Fibroblast of lung (primary cell): ENCODE measurements around the gene C21orf58.

Experiments
- EZH2 ChIP-seq: IDR thresholded peaks from 2 replicates; pipeline ENCODE4 v1.5.1; 2012; ENCODE audit warnings: low read length, control low read depth, mild to moderate bottlenecking; ENCODE audit errors: missing control alignments
- TF ChIP-seq, protein P1 (sequence below), 2 donors: IDR thresholded peaks in 1 of 2; conservative IDR thresholded peaks in 1 of 2; 1 replicate in 1 of 2; 2 replicates in 1 of 2; pipeline ENCODE4 v1.5.1; 2011 to 2012; ENCODE audit warnings: low read length in 2 of 2, control low read depth in 1 of 2, inconsistent platforms in 1 of 2, low read depth in 1 of 2, mild to moderate bottlenecking in 1 of 2

DNA sequence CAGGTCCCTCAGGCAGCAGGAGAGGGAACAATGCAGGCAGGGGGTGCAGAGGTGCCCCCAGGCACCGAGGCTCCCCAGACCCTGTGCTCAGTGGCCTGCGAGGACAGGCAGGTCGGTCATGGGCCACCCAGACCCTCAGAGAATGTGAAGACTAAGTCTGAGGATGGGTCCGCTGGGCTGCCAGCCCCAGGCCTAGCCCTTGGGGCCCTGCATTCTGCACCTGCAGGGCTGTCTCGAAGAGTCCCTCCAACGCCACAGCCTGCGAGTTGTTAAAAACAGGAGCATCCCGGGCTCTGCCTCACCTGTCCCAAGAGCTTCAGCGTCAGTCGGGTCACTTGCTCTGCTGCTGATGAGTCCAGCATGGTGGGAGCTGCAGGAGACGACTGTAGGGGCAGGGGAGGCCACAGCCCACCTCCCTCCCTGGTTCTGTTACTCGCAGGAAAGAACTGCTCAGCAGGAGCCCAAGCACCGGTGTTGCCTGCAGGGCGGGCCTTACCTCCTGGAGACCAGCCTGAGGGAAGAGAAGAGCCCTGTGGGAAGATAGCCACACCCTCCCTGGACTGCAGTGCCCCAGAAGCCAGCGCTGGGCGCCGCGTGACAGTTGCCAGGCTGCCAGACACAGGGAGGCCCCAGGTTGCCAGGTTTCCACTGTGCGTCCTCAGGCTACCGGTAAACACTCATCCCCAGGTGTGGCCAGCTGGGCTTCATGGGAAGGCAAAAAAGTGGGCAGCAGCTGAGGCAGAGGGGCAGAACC, 5.8 kb downstream of the C21orf58 start:
- TF ChIP-seq, protein P1, sequence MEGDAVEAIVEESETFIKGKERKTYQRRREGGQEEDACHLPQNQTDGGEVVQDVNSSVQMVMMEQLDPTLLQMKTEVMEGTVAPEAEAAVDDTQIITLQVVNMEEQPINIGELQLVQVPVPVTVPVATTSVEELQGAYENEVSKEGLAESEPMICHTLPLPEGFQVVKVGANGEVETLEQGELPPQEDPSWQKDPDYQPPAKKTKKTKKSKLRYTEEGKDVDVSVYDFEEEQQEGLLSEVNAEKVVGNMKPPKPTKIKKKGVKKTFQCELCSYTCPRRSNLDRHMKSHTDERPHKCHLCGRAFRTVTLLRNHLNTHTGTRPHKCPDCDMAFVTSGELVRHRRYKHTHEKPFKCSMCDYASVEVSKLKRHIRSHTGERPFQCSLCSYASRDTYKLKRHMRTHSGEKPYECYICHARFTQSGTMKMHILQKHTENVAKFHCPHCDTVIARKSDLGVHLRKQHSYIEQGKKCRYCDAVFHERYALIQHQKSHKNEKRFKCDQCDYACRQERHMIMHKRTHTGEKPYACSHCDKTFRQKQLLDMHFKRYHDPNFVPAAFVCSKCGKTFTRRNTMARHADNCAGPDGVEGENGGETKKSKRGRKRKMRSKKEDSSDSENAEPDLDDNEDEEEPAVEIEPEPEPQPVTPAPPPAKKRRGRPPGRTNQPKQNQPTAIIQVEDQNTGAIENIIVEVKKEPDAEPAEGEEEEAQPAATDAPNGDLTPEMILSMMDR (conservative IDR thresholded peaks at IDR 0.05 in 1 of 2, IDR thresholded peaks at IDR 0.05 in 1 of 2; ENCODE audit: low read depth in 1 of 2, low read length in 2 of 2) = no peak
- no peak for TF ChIP-seq EZH2
